ENCODE measurements around the gene IFNA5. TPM values are rescaled to one million over a fixed set of nuclear protein-coding genes. Genes with fewer than 3 reads are reported as not detected.

Gene IFNA5
- total RNA-seq, 2 donors from 2014 or later: not detected

GRCh38 chr9:21316032-21316842, 11.1 kb upstream of the IFNA5 start:
- DNase-seq (ENCODE audit: low spot score): no peak
- H3K27ac ChIP-seq: no peak overlapping the region
- TF ChIP-seq POLR2A (IDR thresholded peaks at IDR 0.05) (no peak), CTCF (IDR thresholded peaks at IDR 0.05) (no peak), POLR2AphosphoS5 (IDR thresholded peaks at IDR 0.05) (no peak)
- no peaks in the 10 kb centered on the region for H3K9me3 ChIP-seq
- no peaks in the 10 kb centered on the region for H3K36me3 ChIP-seq
- intact Hi-C loops (cut with DNase I): loop anchor here (5.0 kb wide), 3 partner anchors 81 to 1769 kb away; no protein-coding TSS in a partner anchor
- peaks cover 10% of the 10 kb centered on the region for H3K4me1 ChIP-seq (replicated peaks)
- no peak overlapping the region for H3K4me3 ChIP-seq
- WGBS: 13% methylated on average over 8 of the region's 8 CpGs
- no peaks in the 10 kb centered on the region for H3K27me3 ChIP-seq (replicated peaks; ENCODE audit: insufficient read depth)

DNA sequence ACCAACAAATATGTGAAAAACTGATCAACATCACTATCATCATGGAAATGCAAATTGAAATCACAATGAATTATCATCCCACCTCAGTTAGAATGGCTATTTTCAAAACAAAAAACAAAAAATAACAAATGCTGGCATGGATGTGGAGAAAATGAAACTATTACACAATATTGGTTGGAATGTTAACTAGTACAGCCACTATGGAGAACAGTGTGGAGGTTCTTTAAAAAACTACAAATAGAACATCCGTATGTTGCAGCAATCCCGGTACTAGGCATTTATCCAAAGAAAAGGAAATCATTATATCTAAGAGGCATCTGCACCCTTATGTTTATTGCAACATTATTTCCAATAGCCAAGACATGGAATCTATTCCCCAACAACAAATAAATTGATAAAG, 9.0 kb upstream of the IFNA5 start:
- no peak overlapping the region for H3K27ac ChIP-seq
- no peaks in the 10 kb centered on the region for H3K9me3 ChIP-seq
- no peaks in the 10 kb centered on the region for H3K27me3 ChIP-seq (replicated peaks; ENCODE audit: insufficient read depth)
- intact Hi-C loops (cut with DNase I): no loop called here
- H3K36me3 ChIP-seq: no peaks in the 10 kb centered on the region
- peaks cover 10% of the 10 kb centered on the region for H3K4me1 ChIP-seq (replicated peaks)
- H3K4me3 ChIP-seq: no peak overlapping the region
- no peak for DNase-seq (ENCODE audit: low spot score)
- 93% methylated on average over 2 of the region's 2 CpGs for WGBS
- TF ChIP-seq CTCF (IDR thresholded peaks at IDR 0.05) (no peak), POLR2A (IDR thresholded peaks at IDR 0.05) (no peak), POLR2AphosphoS5 (IDR thresholded peaks at IDR 0.05) (no peak)

DNA sequence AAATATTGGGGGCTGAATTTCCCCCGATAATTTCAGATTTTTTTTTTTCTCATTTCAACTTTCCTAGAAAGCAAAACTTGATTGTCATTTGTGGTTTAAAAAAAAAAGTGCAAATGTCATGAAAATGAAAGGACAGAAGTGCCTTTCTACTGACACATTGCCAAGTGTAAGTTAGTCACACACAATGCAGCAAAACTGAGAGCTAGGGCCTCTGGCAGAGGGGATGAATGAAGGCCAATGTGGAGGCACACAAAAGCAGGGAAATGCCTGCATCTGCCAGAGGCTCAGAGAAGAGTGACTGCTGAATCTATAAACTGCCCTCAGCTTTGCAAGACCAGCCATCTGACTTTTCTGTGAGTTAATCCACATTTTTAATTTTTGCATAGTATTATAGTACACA, 6.8 kb upstream of the IFNA5 start:
- intact Hi-C loops (cut with DNase I): no loop called here
- H3K36me3 ChIP-seq: no peaks in the 10 kb centered on the region
- 90% methylated on average over 1 of the region's 1 CpG for WGBS
- H3K9me3 ChIP-seq: no peaks in the 10 kb centered on the region
- DNase-seq (ENCODE audit: low spot score): no peak
- TF ChIP-seq POLR2AphosphoS5 (IDR thresholded peaks at IDR 0.05): no peak
- no peak for TF ChIP-seq POLR2A (IDR thresholded peaks at IDR 0.05)
- no peak for TF ChIP-seq CTCF (IDR thresholded peaks at IDR 0.05)
- H3K27me3 ChIP-seq (replicated peaks; ENCODE audit: insufficient read depth): no peaks in the 10 kb centered on the region
- H3K4me1 ChIP-seq (replicated peaks): peaks cover 9% of the 10 kb centered on the region
- H3K4me3 ChIP-seq: no peak overlapping the region
- H3K27ac ChIP-seq: no peak overlapping the region

- intact Hi-C loops (cut with DNase I): no loop called here
- H3K36me3 ChIP-seq: no peaks in the 10 kb centered on the region
- 100% methylated on average over 1 of the region's 1 CpG for WGBS
- no peaks in the 10 kb centered on the region for H3K9me3 ChIP-seq
- H3K4me1 ChIP-seq (replicated peaks): no peaks in the 10 kb centered on the region
- TF ChIP-seq POLR2AphosphoS5 (IDR thresholded peaks at IDR 0.05) (no peak), POLR2A (IDR thresholded peaks at IDR 0.05) (no peak), CTCF (IDR thresholded peaks at IDR 0.05) (no peak)
- H3K27me3 ChIP-seq (replicated peaks; ENCODE audit: insufficient read depth): no peaks in the 10 kb centered on the region
- no peak overlapping the region for H3K27ac ChIP-seq
- no peak for DNase-seq (ENCODE audit: low spot score)
- no peak overlapping the region for H3K4me3 ChIP-seq
These were observed 9.1 kb downstream of the IFNA5 start for GRCh38 chr9:21295992-21296391.

Measured in prostate gland (tissue), 2 donors.